Activated T-helper 17 cell treated with anti-CD3 and anti-CD28 coated beads, Interleukin-2, amount 50 U/mL, for 72 hours (primary cell): Measurements from ENCODE around the gene DDX25. TPM values are rescaled to one million over a fixed set of nuclear protein-coding genes. Genes with fewer than 3 reads are reported as not detected.
"Not testable (repeated sequence)": the region's sequence is repeated elsewhere in the genome, so short reads cannot be mapped to it uniquely, and the experiment has no call there.

Source experiments
- ATAC-seq: fragments of 150-1000 bp; cut with Tn5 transposase; replicated peaks from 2 replicates; pipeline ENCODE4 v1.10.0; 2021; ENCODE audit warnings: mild to moderate bottlenecking, moderate library complexity
- H3K27ac Mint-ChIP-seq: one replicate; pipeline ENCODE4 v1.8.0; 2022; ENCODE audit warnings: mixed read lengths
- H3K27me3 Mint-ChIP-seq: one replicate; pipeline ENCODE4 v1.8.0; 2022; ENCODE audit warnings: mixed read lengths
- H3K36me3 Mint-ChIP-seq: one replicate; pipeline ENCODE4 v1.8.0; 2022; ENCODE audit warnings: low read depth, mild to moderate bottlenecking, mixed read lengths
- H3K4me1 Mint-ChIP-seq: one replicate; pipeline ENCODE4 v1.8.0; 2022; ENCODE audit warnings: mixed read lengths
- H3K4me3 Mint-ChIP-seq: one replicate; pipeline ENCODE4 v1.8.0; 2022; ENCODE audit warnings: mild to moderate bottlenecking, mixed read lengths
- H3K9me3 Mint-ChIP-seq: one replicate; pipeline ENCODE4 v1.8.0; 2022; ENCODE audit warnings: mixed read lengths
- total RNA-seq, 2 donors: library from RNA; stranded (reverse); gene quantifications; one replicate each; pipeline ENCODE4 v1.2.3, GENCODE V29; 2022

DDX25 gene
- total RNA-seq, 2 donors from 2014 or later = 0.32 to 0.69 TPM

GRCh38 chr11:125890447-125891100 is 13.7 kb upstream of the DDX25 start:
- Mint-ChIP-seq H3K4me3 (no peak overlapping the region), H3K36me3 (peaks cover 54% of the 10 kb centered on the region), H3K9me3 (no peaks in the 10 kb centered on the region), H3K4me1 (peaks cover 14% of the 10 kb centered on the region), H3K27me3 (no peaks in the 10 kb centered on the region), H3K27ac (no peak overlapping the region)
- ATAC-seq = no peak

- Mint-ChIP-seq H3K27ac (peak overlapping the region; percentile 32), H3K36me3 (peaks cover 66% of the 10 kb centered on the region), H3K9me3 (no peaks in the 10 kb centered on the region), H3K4me1 (peaks cover 17% of the 10 kb centered on the region), H3K4me3 (no peak overlapping the region), H3K27me3 (no peaks in the 10 kb centered on the region)
- no peak for ATAC-seq
Measured at GRCh38 chr11:125892071-125892470, 12.2 kb upstream of the DDX25 start.

GRCh38 chr11:125892994-125893393 is 11.3 kb upstream of the DDX25 start:
- Mint-ChIP-seq H3K9me3 (no peaks in the 10 kb centered on the region), H3K36me3 (peaks cover 68% of the 10 kb centered on the region), H3K4me1 (peaks cover 12% of the 10 kb centered on the region), H3K27me3 (no peaks in the 10 kb centered on the region), H3K27ac (peak overlapping the region; percentile 32), H3K4me3 (no peak overlapping the region)
- ATAC-seq = no peak

GRCh38 chr11:125901872-125902271 is 2.4 kb upstream of the DDX25 start:
- peak overlapping the region; percentile 89 for H3K4me3 Mint-ChIP-seq
- H3K4me1 Mint-ChIP-seq = peaks cover 26% of the 10 kb centered on the region
- no peaks in the 10 kb centered on the region for H3K9me3 Mint-ChIP-seq
- no peak for ATAC-seq
- peaks cover 15% of the 10 kb centered on the region for H3K27me3 Mint-ChIP-seq
- peak overlapping the region; percentile 65 for H3K27ac Mint-ChIP-seq
- peaks cover 45% of the 10 kb centered on the region for H3K36me3 Mint-ChIP-seq

- peak overlapping the region; percentile 84 for H3K27ac Mint-ChIP-seq
- H3K36me3 Mint-ChIP-seq = peaks cover 40% of the 10 kb centered on the region
- peaks cover 24% of the 10 kb centered on the region for H3K4me1 Mint-ChIP-seq
- H3K27me3 Mint-ChIP-seq = peaks cover 15% of the 10 kb centered on the region
- no peak for ATAC-seq
- H3K4me3 Mint-ChIP-seq = peak overlapping the region; percentile 89
- H3K9me3 Mint-ChIP-seq = no peaks in the 10 kb centered on the region
Measured at GRCh38 chr11:125902277-125902926, 1.9 kb upstream of the DDX25 start.

GRCh38 chr11:125902927-125903710 is 1.2 kb upstream of the DDX25 start, which contains the start of gene PUS3:
Gene PUS3, minus strand, starts transcription at chr11:125903206. Its CDS starts 6,922 bp downstream, at chr11:125896284.
- Mint-ChIP-seq H3K4me3 (peak within 1 kb of the TSS; percentile 89), H3K9me3 (no peaks in the 10 kb centered on the region)
- ATAC-seq = peak; percentile 91

GRCh38 chr11:125904678-125905077 is 370 bp downstream of the DDX25 start:
- H3K36me3 Mint-ChIP-seq = peaks cover 22% of the 10 kb centered on the region
- H3K9me3 Mint-ChIP-seq = no peaks in the 10 kb centered on the region
- no peak overlapping the region for H3K27ac Mint-ChIP-seq
- peaks cover 19% of the 10 kb centered on the region for H3K4me1 Mint-ChIP-seq
- no peak for ATAC-seq
- H3K27me3 Mint-ChIP-seq = peaks cover 26% of the 10 kb centered on the region
- H3K4me3 Mint-ChIP-seq = peak overlapping the region; percentile 89

More at GRCh38 chr11:125902927-125903710, 1.2 kb upstream of the DDX25 start, which contains the start of gene PUS3:
- peaks cover 33% of the 10 kb centered on the region for H3K36me3 Mint-ChIP-seq
- peaks cover 19% of the 10 kb centered on the region for H3K27me3 Mint-ChIP-seq
- peak within 1 kb of the TSS; percentile 84 for H3K27ac Mint-ChIP-seq
- peaks cover 24% of the 10 kb centered on the region for H3K4me1 Mint-ChIP-seq

- Mint-ChIP-seq H3K27ac (no peak overlapping the region), H3K36me3 (no peaks in the 10 kb centered on the region), H3K4me3 (no peak overlapping the region), H3K9me3 (no peaks in the 10 kb centered on the region), H3K27me3 (peaks cover 40% of the 10 kb centered on the region), H3K4me1 (no peaks in the 10 kb centered on the region)
- no peak for ATAC-seq
Measured at GRCh38 chr11:125910226-125910849, 6.0 kb downstream of the DDX25 start.

GRCh38 chr11:125914601-125915000 is 10.3 kb downstream of the DDX25 start:
- H3K4me1 Mint-ChIP-seq = not testable (repeated sequence)

GRCh38 chr11:125916683-125917347 is 12.5 kb downstream of the DDX25 start:
- ATAC-seq = no peak
- peaks cover 47% of the 10 kb centered on the region for H3K27me3 Mint-ChIP-seq
- H3K36me3 Mint-ChIP-seq = no peaks in the 10 kb centered on the region
- no peaks in the 10 kb centered on the region for H3K4me1 Mint-ChIP-seq
- no peak overlapping the region for H3K4me3 Mint-ChIP-seq
- no peaks in the 10 kb centered on the region for H3K9me3 Mint-ChIP-seq
- no peak overlapping the region for H3K27ac Mint-ChIP-seq

More at GRCh38 chr11:125914601-125915000, 10.3 kb downstream of the DDX25 start:
- not testable (repeated sequence) for H3K4me3 Mint-ChIP-seq, H3K9me3 Mint-ChIP-seq, ATAC-seq, H3K36me3 Mint-ChIP-seq, H3K27ac Mint-ChIP-seq
- H3K27me3 Mint-ChIP-seq = peaks cover 53% of the 10 kb centered on the region

GRCh38 chr11:125918140-125918840 is 14.0 kb downstream of the DDX25 start:
- ATAC-seq = no peak
- H3K9me3 Mint-ChIP-seq = no peaks in the 10 kb centered on the region
- no peaks in the 10 kb centered on the region for H3K36me3 Mint-ChIP-seq
- H3K4me3 Mint-ChIP-seq = no peak overlapping the region
- H3K27ac Mint-ChIP-seq = no peak overlapping the region
- peaks cover 39% of the 10 kb centered on the region for H3K27me3 Mint-ChIP-seq
- H3K4me1 Mint-ChIP-seq = no peaks in the 10 kb centered on the region

GRCh38 chr11:125921042-125921441 is 16.7 kb downstream of the DDX25 start:
- H3K27me3 Mint-ChIP-seq = peaks cover 30% of the 10 kb centered on the region
- no peaks in the 10 kb centered on the region for H3K9me3 Mint-ChIP-seq
- no peaks in the 10 kb centered on the region for H3K36me3 Mint-ChIP-seq
- no peak for ATAC-seq
- H3K4me1 Mint-ChIP-seq = no peaks in the 10 kb centered on the region
- H3K27ac Mint-ChIP-seq = no peak overlapping the region
- no peak overlapping the region for H3K4me3 Mint-ChIP-seq

GRCh38 chr11:125922156-125922555 is 17.8 kb downstream of the DDX25 start:
- Mint-ChIP-seq H3K27ac (no peak overlapping the region), H3K27me3 (peaks cover 27% of the 10 kb centered on the region), H3K4me3 (no peak overlapping the region), H3K36me3 (no peaks in the 10 kb centered on the region), H3K9me3 (no peaks in the 10 kb centered on the region), H3K4me1 (no peaks in the 10 kb centered on the region)
- no peak for ATAC-seq
